Fibroblast of the aortic adventitia (primary cell): Measurements from ENCODE around the gene MED16. TPM values are rescaled to one million over a fixed set of nuclear protein-coding genes. Genes with fewer than 3 reads are reported as not detected.
"Not testable (repeated sequence)": the region's sequence is repeated elsewhere in the genome, so short reads cannot be mapped to it uniquely, and the experiment has no call there.

Source experiments
- DNase-seq: peaks from one replicate; pipeline ENCODE4 v3.0.0-alpha.2; 2010; ENCODE audit warnings: low read depth
- H3K4me3 ChIP-seq: 2 replicates; pipeline ENCODE4 v1.5.1; 2011; ENCODE audit warnings: low read depth, mild to moderate bottlenecking, control low read depth, low read length, moderate library complexity
- total RNA-seq: library from RNA; depleted of rRNA; stranded (reverse); fragments of >200 nt; gene quantifications from 2 replicates; pipeline ENCODE4 v1.2.3, GENCODE V29; 2012; ENCODE audit warnings: low replicate concordance
- TF ChIP-seq, protein P1 (sequence below): IDR thresholded peaks from 2 replicates; pipeline ENCODE4 v1.5.1; 2011; ENCODE audit warnings: mild to moderate bottlenecking, low read length, control low read depth, inconsistent platforms; ENCODE audit not compliant: insufficient read depth

MED16 gene
- total RNA-seq, 1 donor, result 24.5 TPM

DNA sequence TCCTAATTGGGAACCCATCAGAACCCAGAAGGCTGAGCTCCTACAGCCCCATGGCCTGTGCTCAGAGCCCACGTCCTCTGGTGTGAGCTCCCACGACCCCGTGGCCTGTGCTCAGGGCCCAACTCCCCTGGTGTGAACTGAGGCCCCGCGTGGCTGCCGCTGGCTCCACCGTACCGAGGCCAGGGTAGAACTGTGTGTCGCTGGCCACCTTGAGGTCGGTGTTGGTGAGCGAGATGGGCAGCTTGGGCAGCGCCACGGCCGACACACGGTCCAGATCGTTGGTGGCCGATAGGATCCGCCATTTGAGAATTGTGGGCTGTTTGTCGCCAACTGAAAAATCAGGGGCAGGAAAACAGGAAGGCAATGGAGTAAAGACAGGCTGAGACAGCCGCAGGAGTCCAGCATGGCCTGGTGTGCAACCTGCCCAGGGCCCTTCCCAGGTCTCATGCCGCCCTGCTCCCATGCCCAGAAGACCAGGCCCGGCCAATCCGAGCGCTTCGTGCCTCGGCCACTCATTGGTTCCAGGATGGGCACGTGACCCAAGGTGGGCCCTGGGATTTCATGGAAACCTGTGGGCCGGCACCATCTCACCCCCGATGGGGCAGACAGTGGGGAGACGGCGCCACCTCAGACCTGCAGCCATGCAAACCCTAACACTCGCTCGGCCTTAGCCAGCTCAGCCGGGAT lies 11.5 kb downstream of the MED16 start:
- TF ChIP-seq, protein P1, sequence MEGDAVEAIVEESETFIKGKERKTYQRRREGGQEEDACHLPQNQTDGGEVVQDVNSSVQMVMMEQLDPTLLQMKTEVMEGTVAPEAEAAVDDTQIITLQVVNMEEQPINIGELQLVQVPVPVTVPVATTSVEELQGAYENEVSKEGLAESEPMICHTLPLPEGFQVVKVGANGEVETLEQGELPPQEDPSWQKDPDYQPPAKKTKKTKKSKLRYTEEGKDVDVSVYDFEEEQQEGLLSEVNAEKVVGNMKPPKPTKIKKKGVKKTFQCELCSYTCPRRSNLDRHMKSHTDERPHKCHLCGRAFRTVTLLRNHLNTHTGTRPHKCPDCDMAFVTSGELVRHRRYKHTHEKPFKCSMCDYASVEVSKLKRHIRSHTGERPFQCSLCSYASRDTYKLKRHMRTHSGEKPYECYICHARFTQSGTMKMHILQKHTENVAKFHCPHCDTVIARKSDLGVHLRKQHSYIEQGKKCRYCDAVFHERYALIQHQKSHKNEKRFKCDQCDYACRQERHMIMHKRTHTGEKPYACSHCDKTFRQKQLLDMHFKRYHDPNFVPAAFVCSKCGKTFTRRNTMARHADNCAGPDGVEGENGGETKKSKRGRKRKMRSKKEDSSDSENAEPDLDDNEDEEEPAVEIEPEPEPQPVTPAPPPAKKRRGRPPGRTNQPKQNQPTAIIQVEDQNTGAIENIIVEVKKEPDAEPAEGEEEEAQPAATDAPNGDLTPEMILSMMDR, result no peak
- no peak for DNase-seq
- no peak overlapping the region for H3K4me3 ChIP-seq

DNA sequence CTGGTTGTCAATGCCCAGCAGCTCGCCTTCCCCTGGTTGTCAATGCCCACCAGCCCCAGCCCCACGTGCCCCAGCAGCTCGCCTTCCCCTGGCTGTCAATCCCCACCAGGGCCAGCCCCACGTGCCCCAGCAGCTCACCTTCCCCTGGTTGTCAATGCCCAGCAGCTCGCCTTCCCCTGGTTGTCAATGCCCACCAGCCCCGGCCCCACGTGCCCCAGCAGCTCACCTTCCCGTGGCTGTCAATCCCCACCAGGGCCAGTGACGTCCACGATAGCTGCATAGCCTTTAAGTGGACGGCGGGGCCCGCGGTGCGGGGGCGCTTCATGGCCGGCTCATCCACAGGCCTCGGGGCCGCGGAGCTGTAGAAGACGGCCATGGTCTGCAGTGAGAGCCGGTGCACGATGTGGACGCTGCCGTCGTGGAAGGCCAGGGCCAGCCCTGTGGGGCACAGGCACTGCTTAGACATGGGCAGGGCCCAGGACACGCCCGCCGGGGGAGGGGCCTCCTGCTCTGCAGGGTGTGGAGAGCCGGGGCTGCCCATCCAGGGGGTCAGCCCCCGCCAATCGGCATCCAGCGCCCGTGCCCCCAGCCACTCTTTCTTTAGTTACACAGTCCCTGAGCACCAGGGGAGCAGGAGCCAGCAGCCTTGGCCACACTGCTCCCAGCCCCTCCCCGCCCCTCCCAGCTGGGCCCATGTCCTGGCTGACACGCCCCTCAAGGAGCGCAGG lies 13.1 kb downstream of the MED16 start:
- no peak for DNase-seq
- TF ChIP-seq, protein P1, result no peak
- H3K4me3 ChIP-seq, result no peak overlapping the region

DNA sequence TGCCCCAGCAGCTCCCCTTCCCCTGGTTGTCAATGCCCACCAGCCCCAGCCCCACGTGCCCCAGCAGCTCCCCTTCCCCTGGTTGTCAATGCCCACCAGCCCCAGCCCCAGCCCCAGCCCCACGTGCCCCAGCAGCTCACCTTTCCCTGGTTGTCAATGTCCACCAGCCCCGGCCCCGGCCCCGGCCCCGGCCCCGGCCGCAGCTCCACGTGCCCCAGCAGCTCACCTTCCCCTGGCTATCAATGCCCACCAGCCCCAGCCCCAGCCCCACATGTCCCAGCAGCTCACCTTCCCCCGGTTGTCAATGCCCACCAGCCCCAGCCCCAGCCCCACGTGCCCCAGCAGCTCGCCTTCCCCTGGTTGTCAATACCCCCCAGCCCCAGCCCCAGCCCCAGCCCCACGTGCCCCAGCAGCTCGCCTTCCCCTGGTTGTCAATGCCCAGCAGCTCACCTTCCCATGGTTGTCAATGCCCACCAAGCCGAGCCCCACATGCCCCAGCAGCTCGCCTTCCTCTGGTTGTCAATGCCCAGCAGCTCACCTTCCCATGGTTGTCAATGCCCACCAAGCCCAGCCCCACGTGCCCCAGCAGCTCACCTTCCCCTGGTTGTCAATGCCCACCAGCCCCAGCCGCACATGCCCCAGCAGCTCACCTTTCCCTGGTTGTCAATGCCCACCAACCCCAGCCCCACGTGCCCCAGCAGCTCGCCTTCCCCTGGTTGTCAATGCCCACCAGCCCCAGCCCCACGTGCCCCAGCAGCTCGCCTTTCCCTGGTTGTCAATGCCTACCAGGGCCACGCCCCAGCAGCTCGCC lies 14.0 kb downstream of the MED16 start:
- not testable (repeated sequence) for H3K4me3 ChIP-seq, DNase-seq

DNA sequence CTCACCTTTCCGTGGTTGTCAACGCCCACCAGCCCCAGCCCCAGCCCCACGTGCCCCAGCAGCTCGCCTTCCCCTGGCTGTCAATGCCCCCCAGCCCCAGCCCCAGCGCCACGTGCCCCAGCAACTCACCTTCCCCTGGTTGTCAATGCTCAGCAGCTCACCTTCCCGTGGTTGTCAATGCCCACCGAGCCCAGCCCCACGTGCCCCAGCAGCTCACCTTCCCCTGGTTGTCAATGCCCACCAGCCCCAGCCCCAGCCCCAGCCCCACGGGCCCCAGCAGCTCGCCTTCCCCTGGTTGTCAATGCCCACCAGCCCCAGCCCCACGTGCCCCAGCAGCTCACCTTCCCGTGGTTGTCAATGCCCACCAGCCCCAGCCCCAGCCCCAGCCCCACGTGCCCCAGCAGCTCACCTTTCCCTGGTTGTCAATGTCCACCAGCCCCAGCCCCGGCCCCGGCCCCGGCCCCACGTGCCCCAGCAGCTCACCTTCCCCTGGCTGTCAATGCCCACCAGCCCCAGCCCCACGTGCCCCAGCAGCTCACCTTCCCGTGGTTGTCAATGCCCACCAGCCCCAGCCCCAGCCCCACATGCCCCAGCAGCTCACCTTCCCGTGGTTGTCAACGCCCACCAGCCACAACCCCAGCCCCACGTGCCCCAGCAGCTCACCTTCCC lies 14.9 kb downstream of the MED16 start:
- not testable (repeated sequence) for DNase-seq, H3K4me3 ChIP-seq

DNA sequence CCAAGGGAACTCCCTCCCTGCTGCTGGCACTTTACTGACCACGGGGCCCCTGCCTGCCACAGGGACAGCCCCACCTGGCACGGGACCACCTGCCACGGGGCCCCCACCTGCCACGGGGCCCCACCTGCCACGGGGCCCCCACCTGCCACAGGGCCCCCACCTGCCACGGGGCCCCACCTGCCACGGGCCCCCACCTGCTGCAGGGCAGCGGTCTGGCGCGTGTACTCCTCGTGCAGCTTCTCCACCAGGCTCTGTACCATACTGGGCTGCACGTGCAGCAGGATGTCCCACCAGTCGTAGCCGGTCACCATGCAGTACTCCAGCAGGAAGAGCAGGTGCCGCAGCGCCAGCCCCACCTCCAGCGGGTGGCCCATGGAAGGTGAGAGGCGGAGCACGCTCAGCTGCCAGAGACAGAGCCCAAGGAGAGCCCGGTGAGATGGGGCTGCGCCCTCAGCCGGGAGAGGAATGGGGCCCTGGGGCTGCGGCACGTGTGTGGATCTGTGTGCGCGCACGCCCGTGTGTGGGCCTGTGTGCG lies 16.1 kb downstream of the MED16 start:
- no peak overlapping the region for H3K4me3 ChIP-seq
- TF ChIP-seq, protein P1, result no peak
- DNase-seq, result no peak

DNA sequence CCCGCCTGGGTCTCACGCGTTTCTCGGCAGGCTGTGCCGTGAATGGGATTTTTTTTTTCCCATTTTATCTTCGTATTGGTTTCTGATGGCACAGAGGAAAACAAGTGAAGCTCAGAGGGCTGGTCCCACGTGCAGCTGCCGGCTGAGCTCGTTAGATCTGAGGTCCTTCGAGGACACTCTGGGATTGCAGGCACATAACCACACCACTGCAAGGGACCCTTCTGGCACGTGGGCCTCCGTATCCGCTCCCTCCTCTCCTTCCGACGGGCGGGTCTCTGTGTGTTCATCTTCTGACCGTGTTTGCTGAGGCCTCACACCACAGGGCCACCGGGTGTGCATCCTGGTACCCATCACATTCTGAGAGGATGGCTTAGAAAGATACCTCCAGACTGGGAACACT lies 16.9 kb downstream of the MED16 start:
- H3K4me3 ChIP-seq, result no peak overlapping the region
- TF ChIP-seq, protein P1, result no peak
- no peak for DNase-seq

DNA sequence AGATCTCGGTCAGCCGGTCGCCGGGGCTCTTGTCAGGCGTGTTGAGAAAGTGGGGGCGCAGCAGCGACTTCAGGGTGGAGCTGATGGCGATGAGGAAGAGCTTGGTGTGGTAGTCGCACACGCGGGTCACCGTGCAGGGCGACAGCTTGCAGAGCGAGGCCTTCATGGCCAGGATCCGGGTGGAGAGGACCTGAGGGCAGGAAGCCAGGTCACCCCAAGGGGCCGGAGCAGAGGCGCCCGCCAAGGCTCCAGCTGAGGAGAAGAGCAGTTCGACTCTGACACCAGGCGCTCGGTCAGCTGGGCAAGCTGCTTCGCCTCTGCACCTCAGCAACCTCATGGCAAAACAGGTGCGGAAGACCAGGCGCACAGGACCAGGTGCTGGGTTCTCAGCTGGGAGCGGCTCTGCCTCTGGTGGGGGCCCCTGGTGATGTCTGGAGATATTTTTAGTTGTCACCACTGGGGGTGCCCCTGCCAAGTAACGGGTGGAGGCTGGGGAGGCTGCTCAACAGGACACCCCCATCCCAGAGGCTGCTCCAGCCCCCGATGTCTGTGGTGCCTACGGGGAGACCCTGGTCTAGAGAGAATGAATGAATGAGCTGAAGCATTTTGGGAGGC lies 17.6 kb downstream of the MED16 start:
- no peak for DNase-seq
- TF ChIP-seq, protein P1, result no peak
- no peak overlapping the region for H3K4me3 ChIP-seq
